NCI-H2029 treated with DMSO at 0.1 percent for 48 hours (cell line): ENCODE data around the gene S100A1.
A peak's percentile ranks its signal among the peaks of the same experiment; 100 is the strongest.
"Not testable (repeated sequence)": the region's sequence is repeated elsewhere in the genome, so short reads cannot be mapped to it uniquely, and the experiment has no call there.

Experiments
- DNase-seq: peaks from one replicate; lab custom pipeline; 2025; lab: John Stamatoyannopoulos, UW

The S100A1 gene

DNA sequence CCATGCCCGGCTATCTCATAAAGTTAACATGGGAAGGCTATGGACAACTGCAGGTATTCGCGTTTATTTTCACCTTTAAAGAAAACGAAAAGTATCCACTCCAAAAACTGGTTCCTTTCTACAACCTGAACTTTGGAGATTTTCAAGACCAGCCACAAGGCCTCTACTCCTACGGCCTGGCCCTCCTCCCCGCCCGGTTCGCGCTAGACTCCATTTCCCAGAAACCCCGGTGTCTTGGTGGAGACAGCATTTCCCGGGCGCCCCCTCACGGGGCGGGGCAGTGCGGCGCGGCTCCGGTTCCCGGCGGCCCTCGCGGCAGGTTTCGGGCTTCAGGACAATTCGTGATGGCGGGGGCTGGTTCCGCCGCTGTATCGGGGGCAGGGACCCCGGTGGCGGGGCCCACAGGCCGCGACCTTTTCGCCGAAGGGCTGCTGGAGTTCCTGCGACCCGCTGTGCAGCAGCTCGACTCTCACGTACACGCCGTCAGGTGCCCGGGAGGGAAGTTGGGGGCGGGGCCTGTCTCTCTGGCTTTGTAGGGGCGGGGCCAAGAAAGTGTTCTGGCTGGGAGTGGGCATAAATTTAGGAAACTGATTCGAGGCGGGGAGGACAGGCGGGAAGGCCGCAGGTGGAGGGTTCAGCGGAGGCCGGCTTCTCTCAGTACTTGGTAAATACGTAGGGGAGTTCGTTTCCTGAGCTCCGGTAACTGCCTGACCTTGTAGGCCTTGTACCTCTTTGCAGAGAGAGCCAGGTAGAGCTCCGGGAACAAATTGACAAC is 30.4 kb downstream of the S100A1 start, which contains the start of gene SNAPIN:
SNAPIN (plus strand) TSS at position 304 of the 775 bp plus-strand sequence; CDS start at position 345, 41 bp downstream.
- peak; percentile 72 for DNase-seq

DNA sequence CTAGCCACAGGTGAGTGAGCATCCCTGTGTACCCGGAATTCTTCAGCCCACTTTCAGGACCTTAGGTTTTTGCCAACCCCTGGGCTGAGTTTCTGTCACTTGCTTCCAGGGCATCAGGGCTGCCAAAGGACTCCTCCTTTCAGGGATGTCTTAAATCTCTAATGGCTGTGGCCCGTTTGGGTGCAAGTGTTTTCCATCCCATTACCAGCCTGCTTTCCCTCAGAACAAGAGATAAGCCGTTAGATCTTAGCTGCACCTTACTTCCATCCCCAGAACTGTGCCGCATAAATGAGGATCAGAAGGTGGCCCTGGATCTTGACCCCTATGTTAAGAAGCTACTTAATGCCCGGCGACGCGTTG is 30.9 kb downstream of the S100A1 start:
- no peak for DNase-seq

DNA sequence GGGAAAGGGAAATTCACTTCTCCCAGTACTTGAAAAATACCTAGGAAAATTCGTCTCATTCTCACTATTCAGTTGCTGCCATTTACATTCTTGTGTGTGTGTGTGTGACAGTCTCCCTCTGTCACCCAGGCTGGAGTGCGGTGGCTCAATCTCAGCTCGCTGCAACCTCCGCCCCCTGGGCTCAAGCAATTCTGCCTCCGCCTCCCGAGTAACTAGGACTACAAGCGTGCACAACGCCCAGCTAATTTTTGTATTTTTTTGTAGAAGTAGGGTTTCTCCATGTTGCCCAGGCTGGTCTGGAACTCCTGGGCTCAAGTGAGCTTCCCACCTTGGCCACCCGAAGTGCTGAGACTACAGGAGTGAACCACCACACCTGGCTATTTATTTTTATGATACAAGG is 31.4 kb downstream of the S100A1 start:
- DNase-seq: no peak

DNA sequence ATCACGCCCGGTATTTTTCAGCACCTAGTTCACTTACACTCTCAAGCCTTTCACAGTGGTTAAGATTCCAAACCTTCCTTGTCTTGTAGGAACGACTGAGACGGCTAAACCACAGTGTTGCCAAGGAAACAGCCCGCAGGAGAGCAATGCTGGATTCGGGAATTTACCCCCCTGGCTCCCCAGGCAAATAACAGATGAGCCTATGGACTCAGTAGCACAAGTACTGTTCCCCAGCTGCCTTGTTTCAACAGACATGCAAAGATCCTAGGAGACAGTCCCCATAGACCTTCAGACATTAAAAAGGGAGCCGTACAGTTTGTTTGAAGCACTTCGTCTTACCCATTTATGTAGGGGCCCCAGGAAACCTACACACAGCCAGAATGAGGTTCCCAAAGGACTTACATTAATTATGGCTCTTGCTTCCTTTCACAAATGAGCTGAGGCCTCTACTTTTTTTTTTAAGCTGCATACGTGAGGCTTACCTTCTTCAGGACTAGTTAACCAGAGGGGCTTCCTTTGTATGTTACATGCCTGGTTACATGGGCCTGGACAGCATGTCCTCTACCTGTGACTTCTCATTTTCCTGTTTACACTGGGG is 33.0 kb downstream of the S100A1 start:
- no peak for DNase-seq

DNA sequence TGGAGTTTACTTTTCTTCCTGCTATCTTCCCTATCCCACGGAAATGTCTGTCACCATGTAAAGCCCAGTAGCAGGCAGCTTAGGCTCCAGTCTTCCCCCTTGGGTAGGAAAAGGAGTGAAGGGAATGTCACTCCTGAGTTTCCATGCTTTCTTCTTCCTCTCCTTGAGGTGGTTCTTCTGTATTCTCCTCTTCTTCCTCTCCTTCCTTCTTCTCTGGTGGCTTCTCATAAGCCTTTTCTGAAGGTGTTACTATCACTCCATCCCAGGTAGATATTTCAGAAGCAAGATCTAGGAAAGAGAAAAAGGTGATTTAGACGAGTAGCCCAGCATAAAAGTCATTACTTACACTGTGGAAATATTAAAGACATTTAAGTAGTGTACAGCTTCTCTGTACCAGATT is 34.0 kb downstream of the S100A1 start:
- no peak for DNase-seq

DNA sequence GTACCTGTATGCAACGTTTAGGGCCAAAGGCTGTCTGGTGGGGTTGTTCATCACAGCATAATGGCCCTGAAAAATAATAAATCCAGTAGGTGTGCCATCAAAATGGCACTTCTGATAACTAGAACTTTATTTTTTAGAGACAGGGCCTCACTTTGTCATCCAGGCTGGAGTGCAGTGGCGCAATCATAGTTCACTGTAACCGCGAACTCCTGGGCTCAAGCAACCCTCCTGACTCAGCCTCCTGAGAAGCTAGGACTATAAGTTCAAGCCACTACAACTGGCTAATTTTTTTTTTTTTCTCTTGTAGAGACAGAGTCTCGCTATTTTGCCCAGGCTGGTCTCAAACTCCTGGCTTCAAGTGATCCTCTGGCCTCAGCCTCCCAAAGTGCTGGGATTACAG is 35.0 kb downstream of the S100A1 start:
- DNase-seq: no peak

DNA sequence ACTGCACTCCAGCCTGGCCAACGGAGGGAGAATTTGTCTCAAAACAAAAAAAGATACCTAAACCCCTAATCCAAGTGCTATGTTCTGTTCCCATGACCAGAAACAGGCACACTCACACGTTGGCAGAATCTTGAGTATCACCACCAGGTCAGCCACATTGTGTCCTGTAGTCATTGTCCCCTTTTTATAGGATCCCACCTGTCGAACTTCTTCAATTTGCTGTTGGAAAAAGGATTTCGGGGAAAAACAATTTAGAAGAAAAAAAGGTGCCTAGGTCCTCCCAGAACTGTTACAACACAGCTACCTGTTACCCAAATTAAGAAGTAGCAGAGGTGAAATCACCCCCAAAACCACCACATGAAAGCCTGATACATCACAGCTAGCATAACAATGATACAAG is 39.2 kb downstream of the S100A1 start:
- no peak for DNase-seq

DNA sequence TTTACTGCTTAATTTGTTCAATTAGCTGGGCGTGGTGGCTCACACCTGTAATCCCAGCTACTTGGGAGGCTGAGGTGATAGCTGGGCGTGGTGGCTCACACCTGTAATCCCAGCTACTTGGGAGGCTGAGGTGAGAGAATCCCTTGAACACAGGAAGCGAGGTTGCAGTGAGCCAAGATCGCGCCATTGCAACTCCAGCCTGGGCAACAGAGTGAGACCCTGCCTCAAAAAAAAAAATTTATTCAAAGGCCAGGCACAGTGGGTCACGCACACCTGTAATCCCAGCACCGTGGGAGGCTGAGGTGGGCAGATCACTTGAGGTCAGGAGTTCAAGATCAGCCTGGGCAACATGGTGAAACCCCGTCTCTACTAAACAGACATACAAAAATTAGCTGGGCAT is 40.4 kb downstream of the S100A1 start:
- not testable (repeated sequence) for DNase-seq

DNA sequence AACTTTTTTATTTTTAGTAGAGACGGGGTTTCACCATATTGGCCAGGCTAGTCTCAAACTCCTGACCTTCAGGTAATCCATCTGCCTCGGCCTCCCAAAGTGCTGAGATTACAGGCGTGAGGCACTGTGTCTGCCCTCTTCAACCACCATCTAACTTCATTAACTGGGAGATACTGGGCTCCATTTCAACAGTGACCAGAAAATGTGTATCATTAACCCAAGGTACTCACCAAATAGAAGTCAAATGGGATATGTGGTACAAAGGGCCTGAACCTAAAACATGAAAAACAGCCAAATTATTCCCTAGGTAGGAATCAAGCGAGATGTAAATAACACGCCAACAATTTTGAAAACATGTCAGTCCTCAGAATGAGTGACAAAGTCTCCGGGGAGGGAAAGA is 41.4 kb downstream of the S100A1 start:
- no peak for DNase-seq

DNA sequence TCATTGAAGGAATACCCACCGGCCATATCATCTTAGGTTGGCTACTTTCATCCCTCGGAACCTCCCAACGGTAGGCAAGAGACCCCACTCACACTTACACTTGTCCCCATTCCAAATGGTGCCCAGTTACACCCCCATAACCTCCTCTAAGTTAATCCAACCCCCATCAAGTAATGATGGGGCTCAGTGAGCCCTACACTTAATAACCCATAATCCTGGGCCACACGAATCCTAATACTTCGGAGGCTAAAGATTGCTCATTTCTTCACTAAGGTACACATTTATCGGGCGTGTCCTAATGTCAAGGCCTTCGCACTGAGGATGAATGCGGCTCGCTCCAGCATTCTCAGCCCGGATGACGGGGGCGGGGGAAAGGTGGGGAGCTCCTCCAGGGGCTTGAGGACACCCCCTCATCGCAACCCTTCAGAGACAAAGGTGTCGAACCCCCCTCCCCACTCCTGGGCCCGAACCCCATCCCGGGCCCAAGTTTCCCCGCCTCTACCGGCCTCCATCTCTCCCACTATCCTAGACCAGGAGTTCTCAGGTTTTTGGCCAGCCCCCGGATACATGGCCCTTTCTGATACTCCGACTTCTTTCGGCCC is 42.1 kb downstream of the S100A1 start:
- DNase-seq: no peak

DNA sequence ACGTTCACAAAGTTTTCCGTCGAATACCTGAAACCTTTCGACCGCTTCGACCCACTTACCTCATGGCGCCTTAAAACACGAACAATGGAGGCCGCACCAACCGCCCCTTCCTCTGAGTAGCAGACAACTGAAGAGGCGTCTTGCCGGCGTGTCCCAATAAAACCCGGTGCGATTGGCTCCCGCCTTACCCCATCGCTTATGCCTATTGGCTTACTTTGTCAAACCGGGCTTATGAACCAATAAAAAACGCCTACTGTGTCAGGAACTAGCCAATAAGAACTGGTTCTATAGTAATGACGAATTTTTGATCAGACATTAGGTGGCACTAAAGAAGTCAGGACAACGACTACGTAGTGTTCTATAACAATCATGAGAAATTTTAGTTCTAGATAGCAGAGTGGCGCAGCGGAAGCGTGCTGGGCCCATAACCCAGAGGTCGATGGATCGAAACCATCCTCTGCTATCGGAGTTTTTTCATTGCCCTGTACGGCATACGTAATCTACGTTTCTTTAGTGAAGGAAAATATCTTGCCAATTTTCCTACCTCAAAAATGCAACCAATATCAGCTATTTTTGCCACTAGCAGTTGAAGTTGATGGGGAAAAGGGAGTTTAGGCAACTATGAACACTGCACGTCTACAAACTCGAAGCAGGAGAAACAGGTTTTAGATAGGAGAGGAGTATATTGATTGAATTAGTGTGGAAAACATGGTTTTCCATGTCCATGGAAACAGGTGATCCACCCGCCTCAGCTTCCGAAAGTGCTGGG is 42.8 kb downstream of the S100A1 start, which contains the start of gene ILF2:
ILF2 (minus strand) TSS at position 135 of the 769 bp plus-strand sequence; CDS start at position 64, 71 bp downstream.
- peak; percentile 97 for DNase-seq

DNA sequence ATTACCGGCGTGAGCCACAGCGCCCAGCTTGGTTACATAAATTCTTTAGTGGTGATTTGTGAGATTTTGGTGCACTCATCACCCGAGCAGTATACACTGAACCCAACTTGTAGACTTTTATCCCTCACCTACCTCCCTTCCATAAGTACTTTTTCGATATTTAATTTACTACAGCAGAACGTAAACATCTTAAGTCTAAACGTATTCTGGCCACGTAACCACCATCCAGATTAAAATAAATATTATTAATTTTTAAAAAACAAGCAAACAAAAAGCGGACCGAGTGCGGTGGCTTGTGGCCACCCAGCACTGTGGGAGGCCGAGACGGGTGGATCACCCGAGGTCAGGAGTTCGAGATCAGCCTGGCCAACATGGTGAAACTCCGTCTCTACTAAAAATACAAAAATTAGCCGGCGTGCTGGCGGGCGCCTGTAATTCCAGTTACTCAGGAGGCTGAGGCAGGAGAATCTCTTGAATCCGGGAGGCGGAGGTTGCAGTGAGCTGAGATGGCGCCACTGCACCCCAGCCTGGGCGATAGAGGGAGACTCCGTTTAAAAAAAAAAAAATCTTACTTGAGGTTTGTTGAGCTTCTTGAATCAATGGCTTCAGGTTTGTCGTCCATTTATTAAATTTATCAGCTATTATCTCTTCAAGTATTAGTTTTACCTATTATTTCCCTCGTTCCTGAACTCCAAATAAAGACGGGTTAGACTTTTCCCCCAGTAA is 43.6 kb downstream of the S100A1 start:
- peak; percentile 70 for DNase-seq

DNA sequence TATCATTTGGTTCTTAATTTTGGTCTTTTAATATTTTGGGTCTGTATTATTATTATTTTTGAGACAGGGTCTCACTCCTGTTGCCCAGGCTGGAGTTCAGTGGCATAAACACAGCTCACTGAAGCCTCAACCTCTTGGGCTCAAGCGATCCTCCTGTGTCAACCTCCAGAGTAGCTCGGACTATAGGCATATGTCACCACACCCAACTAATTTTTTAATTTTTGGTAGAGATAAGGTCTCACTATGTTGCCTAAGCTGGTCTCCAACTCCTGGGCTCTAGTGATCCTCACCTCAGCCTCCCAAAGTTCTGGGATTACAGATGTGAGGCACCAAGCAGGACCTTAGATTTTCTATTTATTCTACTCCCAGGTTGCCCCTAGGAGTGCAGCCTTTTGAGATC is 45.3 kb downstream of the S100A1 start:
- DNase-seq: no peak

DNA sequence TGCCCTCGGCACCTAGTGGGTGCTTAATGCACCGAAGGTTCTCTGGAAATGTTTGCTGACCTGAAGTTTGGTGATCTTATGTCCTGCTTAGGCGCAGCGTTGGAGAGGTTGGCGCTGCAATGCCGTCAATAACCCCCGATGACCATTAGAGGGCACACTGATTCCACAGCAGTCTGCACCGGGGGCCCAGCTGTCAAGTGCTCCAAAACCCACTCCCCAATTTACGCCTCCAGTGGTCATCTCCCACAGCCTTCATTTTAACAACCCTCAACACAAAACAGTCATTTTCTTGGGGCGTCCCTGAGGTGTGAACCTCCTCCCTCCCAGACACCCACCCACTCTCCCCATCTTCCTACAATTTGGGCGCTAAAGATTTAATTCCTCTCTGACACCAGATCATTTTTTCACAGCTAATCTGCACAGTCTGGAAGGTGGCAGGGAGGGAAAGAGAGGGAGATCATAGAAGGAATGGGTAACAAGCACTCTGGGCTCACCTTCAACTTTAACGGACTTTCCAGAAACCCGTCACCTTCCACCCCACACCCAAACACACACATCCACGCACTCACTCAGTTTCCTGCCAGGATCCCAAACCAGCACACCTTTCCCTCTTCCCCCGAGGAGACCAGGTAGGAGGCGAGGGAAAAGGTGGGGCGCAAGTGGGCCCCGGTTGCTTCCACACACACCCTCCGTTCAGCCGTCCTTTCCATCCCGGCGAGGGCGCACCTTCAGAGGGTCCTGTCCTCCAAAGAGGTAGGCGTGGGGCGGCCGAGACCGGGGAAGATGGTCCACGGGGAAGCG is 49.7 kb downstream of the S100A1 start:
- peak; percentile 17 for DNase-seq

DNA sequence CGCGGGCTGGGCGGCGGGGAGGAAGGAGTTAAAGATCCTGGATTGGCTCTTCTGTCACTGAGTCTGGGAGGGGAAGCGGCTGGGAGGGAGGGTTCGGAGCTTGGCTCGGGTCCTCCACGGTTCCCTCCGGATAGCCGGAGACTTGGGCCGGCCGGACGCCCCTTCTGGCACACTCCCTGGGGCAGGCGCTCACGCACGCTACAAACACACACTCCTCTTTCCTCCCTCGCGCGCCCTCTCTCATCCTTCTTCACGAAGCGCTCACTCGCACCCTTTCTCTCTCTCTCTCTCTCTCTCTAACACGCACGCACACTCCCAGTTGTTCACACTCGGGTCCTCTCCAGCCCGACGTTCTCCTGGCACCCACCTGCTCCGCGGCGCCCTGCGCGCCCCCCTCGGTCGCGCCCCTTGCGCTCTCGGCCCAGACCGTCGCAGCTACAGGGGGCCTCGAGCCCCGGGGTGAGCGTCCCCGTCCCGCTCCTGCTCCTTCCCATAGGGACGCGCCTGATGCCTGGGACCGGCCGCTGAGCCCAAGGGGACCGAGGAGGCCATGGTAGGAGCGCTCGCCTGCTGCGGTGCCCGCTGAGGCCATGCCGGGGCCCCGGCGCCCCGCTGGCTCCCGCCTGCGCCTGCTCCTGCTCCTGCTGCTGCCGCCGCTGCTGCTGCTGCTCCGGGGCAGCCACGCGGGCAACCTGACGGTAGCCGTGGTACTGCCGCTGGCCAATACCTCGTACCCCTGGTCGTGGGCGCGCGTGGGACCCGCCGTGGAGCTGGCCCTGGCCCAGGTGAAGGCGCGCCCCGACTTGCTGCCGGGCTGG is 50.5 kb downstream of the S100A1 start, which contains the start of gene NPR1:
NPR1 (plus strand) TSS at position 170 of the 818 bp plus-strand sequence; CDS start at position 591, 421 bp downstream.
- DNase-seq: no peak

DNA sequence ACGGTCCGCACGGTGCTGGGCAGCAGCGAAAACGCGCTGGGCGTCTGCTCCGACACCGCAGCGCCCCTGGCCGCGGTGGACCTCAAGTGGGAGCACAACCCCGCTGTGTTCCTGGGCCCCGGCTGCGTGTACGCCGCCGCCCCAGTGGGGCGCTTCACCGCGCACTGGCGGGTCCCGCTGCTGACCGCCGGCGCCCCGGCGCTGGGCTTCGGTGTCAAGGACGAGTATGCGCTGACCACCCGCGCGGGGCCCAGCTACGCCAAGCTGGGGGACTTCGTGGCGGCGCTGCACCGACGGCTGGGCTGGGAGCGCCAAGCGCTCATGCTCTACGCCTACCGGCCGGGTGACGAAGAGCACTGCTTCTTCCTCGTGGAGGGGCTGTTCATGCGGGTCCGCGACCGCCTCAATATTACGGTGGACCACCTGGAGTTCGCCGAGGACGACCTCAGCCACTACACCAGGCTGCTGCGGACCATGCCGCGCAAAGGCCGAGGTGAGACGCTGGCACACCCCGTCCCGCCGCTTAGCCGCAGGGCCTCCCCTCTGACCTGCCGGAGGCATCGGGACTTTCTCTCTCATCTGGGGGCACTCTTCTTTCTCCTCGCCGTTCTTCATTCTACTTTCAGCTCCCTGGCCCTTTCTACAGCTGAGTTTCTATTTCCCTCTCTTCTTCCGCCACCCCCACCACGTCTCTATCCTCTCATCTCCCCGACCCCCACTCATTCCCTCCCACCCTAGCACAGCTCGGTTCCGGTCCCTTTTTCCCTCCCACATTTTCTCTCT is 51.3 kb downstream of the S100A1 start:
- no peak for DNase-seq

DNA sequence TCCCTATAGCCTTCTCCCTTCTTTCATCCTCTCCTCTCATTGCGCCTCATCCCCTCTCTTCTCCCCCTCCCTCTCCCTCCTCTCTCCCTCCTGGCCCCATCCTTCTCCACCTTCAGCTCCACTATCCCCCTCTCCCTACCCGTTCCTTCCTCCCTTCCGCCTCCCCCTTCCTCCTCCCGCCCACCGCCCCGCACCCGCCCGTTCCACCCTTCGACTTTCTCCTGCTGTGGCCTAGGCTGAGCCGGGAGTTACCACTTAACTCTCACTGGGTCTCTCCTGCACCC is 51.8 kb downstream of the S100A1 start:
- no peak for DNase-seq
